OCI-LY3 (cell line): Measurements from ENCODE around the gene WDR3.
A peak's percentile ranks its signal among the peaks of the same experiment; 100 is the strongest.
"Not testable (repeated sequence)": the region's sequence is repeated elsewhere in the genome, so short reads cannot be mapped to it uniquely, and the experiment has no call there.

Experiments
- H2AFZ ChIP-seq: fragments of 200-600, 300-600 bp; shearing (Covaris generic); 2 replicates; pipeline ENCODE4 v1.6.0; 2014; ENCODE audit warnings: antibody characterized with exemption, low read depth, low read length
- H3K27ac ChIP-seq: fragments of 200-600, 300-600 bp; sonication (generic); 2 replicates; pipeline ENCODE4 v1.5.1; 2014; ENCODE audit warnings: mild to moderate bottlenecking, low read length, moderate library complexity, mixed read lengths
- H3K27me3 ChIP-seq: fragments of 200-600, 300-600 bp; sonication (generic); 2 replicates; pipeline ENCODE4 v1.6.1; 2014; ENCODE audit warnings: low read depth, low read length, mixed read lengths
- H3K36me3 ChIP-seq: fragments of 200-600, 300-600 bp; sonication (generic); replicated peaks from 2 replicates; pipeline ENCODE3; 2014; ENCODE audit warnings: low read depth, low read length, mixed read lengths
- H3K4me1 ChIP-seq: fragments of 300-600, 200-600 bp; sonication (generic); 2 replicates; pipeline ENCODE4 v1.6.1; 2014; ENCODE audit warnings: low read length, mixed read lengths
- H3K4me2 ChIP-seq: fragments of 200-600, 300-600 bp; sonication (generic); 2 replicates; pipeline ENCODE4 v1.6.1; 2014; ENCODE audit warnings: low read length, mixed read lengths
- H3K4me3 ChIP-seq: fragments of 300-600, 200-600 bp; sonication (generic); 2 replicates; pipeline ENCODE4 v1.5.1; 2014; ENCODE audit warnings: antibody characterized with exemption, mild to moderate bottlenecking, low read length, moderate library complexity
- H3K79me2 ChIP-seq: fragments of 300-600, 200-600 bp; shearing (Covaris generic); 2 replicates; pipeline ENCODE4 v1.6.1; 2014; ENCODE audit warnings: mild to moderate bottlenecking, low read length, mixed read lengths
- H3K9ac ChIP-seq: fragments of 300-600, 200-600 bp; shearing (Covaris generic); 2 replicates; pipeline ENCODE4 v1.6.0; 2014; ENCODE audit warnings: mild to moderate bottlenecking, low read length, moderate library complexity
- H3K9me3 ChIP-seq: fragments of 200-600, 300-600 bp; shearing (Covaris generic); 2 replicates; pipeline ENCODE4 v1.6.1; 2014; ENCODE audit warnings: low read length, mixed read lengths; ENCODE audit not compliant: insufficient read depth
- H4K20me1 ChIP-seq: fragments of 200-600, 300-600 bp; sonication (generic); 2 replicates; pipeline ENCODE4 v1.6.1; 2016; ENCODE audit warnings: low read length, mixed read lengths; ENCODE audit not compliant: insufficient read depth
- EZH2phosphoT487 ChIP-seq: fragments of 200-600 bp; shearing (Covaris generic); IDR thresholded peaks from 2 replicates; pipeline ENCODE4 v1.6.1; 2018; ENCODE audit warnings: antibody characterized with exemption, mixed run types, low read depth
- TF ChIP-seq, protein P1 (sequence below): fragments of 200-600, 300-600 bp; sonication (generic); IDR thresholded peaks from 2 replicates; pipeline ENCODE4 v1.5.1; 2014; ENCODE audit warnings: antibody characterized with exemption, low read length, low read depth

The WDR3 gene

GRCh38 chr1:117919376-117919775 lies 10.2 kb upstream of the WDR3 start:
- no peak for TF ChIP-seq EZH2phosphoT487
- TF ChIP-seq, protein P1, sequence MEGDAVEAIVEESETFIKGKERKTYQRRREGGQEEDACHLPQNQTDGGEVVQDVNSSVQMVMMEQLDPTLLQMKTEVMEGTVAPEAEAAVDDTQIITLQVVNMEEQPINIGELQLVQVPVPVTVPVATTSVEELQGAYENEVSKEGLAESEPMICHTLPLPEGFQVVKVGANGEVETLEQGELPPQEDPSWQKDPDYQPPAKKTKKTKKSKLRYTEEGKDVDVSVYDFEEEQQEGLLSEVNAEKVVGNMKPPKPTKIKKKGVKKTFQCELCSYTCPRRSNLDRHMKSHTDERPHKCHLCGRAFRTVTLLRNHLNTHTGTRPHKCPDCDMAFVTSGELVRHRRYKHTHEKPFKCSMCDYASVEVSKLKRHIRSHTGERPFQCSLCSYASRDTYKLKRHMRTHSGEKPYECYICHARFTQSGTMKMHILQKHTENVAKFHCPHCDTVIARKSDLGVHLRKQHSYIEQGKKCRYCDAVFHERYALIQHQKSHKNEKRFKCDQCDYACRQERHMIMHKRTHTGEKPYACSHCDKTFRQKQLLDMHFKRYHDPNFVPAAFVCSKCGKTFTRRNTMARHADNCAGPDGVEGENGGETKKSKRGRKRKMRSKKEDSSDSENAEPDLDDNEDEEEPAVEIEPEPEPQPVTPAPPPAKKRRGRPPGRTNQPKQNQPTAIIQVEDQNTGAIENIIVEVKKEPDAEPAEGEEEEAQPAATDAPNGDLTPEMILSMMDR = no peak
- H3K36me3 ChIP-seq = peaks cover 3% of the 10 kb centered on the region
- no peak overlapping the region for H2AFZ ChIP-seq
- H3K27ac ChIP-seq = no peak overlapping the region
- H3K79me2 ChIP-seq = no peaks in the 10 kb centered on the region
- H3K4me3 ChIP-seq = no peak overlapping the region
- H3K9me3 ChIP-seq = no peaks in the 10 kb centered on the region
- no peaks in the 10 kb centered on the region for H3K27me3 ChIP-seq
- no peak overlapping the region for H3K4me2 ChIP-seq
- H4K20me1 ChIP-seq = no peaks in the 10 kb centered on the region
- H3K4me1 ChIP-seq = no peaks in the 10 kb centered on the region
- no peak overlapping the region for H3K9ac ChIP-seq

- Histone ChIP-seq H3K4me1 (no peaks in the 10 kb centered on the region), H3K36me3 (no peaks in the 10 kb centered on the region), H2AFZ (no peak overlapping the region), H3K79me2 (peaks cover under 1% of the 10 kb centered on the region; the same call in 1 of the 2 replicates), H3K4me2 (no peak overlapping the region), H4K20me1 (no peaks in the 10 kb centered on the region), H3K27ac (no peak overlapping the region), H3K9me3 (no peaks in the 10 kb centered on the region), H3K9ac (no peak overlapping the region), H3K4me3 (no peak overlapping the region), H3K27me3 (no peaks in the 10 kb centered on the region)
- TF ChIP-seq, protein P1 = no peak
- TF ChIP-seq EZH2phosphoT487 = no peak
These were observed 7.5 kb upstream of the WDR3 start for GRCh38 chr1:117921991-117922390.

- not testable (repeated sequence) for H3K27me3 ChIP-seq, H3K4me2 ChIP-seq, H3K4me1 ChIP-seq, H3K9me3 ChIP-seq, H3K4me3 ChIP-seq, H3K9ac ChIP-seq, H3K36me3 ChIP-seq, H4K20me1 ChIP-seq, H3K27ac ChIP-seq, H2AFZ ChIP-seq, H3K79me2 ChIP-seq
These were observed 6.8 kb upstream of the WDR3 start for GRCh38 chr1:117922717-117923116.

DNA sequence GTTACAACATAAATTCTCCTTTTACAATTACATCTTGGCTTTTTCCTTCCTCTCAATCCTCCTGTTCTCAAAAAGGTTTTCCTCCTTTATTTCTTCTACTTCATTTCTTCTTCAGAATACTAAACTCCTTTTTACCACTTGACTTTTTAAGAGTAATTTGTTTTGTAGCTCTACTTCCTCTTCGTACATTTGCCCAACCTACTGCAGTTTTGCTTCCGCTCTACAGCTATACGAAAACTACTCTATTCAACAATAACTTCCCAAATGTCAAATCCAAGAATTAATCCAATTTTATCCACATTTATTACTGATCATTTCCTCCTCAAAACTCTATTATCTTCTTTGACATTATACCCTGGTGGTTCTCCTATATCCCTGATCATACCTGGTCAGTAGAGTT lies 3.6 kb upstream of the WDR3 start:
- Histone ChIP-seq H3K4me3 (no peak overlapping the region), H3K79me2 (peaks cover 38% of the 10 kb centered on the region), H3K27ac (no peak overlapping the region), H3K4me2 (no peak overlapping the region), H3K9me3 (no peaks in the 10 kb centered on the region), H3K4me1 (peaks cover 9% of the 10 kb centered on the region), H4K20me1 (no peaks in the 10 kb centered on the region), H3K9ac (no peak overlapping the region), H3K36me3 (no peaks in the 10 kb centered on the region), H3K27me3 (no peaks in the 10 kb centered on the region), H2AFZ (no peak overlapping the region)
- TF ChIP-seq EZH2phosphoT487 = no peak
- TF ChIP-seq, protein P1 = no peak

DNA sequence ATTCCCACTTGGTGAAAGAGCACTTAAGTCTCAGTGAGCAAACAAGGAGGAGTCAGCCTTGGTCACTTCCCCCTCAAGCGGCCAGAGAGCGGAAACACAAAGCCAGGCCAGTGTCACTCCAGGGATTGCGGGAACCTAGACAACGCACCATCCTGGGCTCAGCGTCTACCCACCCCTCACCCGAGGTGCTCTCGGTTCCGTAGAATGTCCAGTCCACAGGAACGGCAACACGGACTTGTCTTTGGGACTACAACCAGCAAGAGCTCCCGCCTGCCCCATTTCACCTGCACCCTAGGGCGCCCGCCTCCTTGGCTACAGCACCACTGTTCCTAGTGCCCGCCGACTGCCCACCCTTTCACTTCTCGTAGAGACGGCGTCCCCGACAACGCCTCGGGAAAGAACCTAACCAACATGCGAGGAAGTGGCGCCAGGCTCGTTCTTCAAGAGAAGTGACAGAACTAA lies 627 bp upstream of the WDR3 start:
- Histone ChIP-seq H3K9ac (peak overlapping the region; percentile 78), H2AFZ (peak overlapping the region; percentile 32; the same call in 1 of the 2 replicates), H3K27ac (peak overlapping the region; percentile 21), H4K20me1 (no peaks in the 10 kb centered on the region), H3K4me2 (peak overlapping the region; percentile 84), H3K36me3 (peaks cover 3% of the 10 kb centered on the region), H3K4me1 (peaks cover 15% of the 10 kb centered on the region), H3K27me3 (no peaks in the 10 kb centered on the region), H3K4me3 (peak overlapping the region; percentile 99), H3K79me2 (peaks cover 67% of the 10 kb centered on the region), H3K9me3 (no peaks in the 10 kb centered on the region)
- TF ChIP-seq, protein P1 = no peak
- TF ChIP-seq EZH2phosphoT487 = no peak
